Dendritic cell treated with granulocyte-macrophage colony-stimulating factor and Interleukin-4, amounts not matched to agents 40 ng/mL and 50 ng/mL, for 4 days (primary cell): ENCODE measurements around the gene MRPL37.
"Not testable (repeated sequence)": the region's sequence is repeated elsewhere in the genome, so short reads cannot be mapped to it uniquely, and the experiment has no call there.

Source experiments
- H3K27ac Mint-ChIP-seq: one replicate; pipeline ENCODE4 v1.8.0; 2022; ENCODE audit warnings: mild to moderate bottlenecking, mixed read lengths
- H3K27me3 Mint-ChIP-seq: one replicate; pipeline ENCODE4 v1.8.0; 2022; ENCODE audit warnings: mild to moderate bottlenecking, mixed read lengths
- H3K36me3 Mint-ChIP-seq: one replicate; pipeline ENCODE4 v1.8.0; 2022; ENCODE audit warnings: low read depth, mixed read lengths
- H3K4me1 Mint-ChIP-seq: one replicate; pipeline ENCODE4 v1.8.0; 2022; ENCODE audit warnings: low read depth, mixed read lengths
- H3K4me3 Mint-ChIP-seq: one replicate; pipeline ENCODE4 v1.8.0; 2022; ENCODE audit warnings: mild to moderate bottlenecking, moderate library complexity, mixed read lengths
- H3K9me3 Mint-ChIP-seq: one replicate; pipeline ENCODE4 v1.8.0; 2022; ENCODE audit warnings: mixed read lengths
- intact Hi-C: fragments of 100-400 bp; cut with micrococcal nuclease; formaldehyde crosslinking; loops from one replicate; pipeline ENCODE4 v1.15.0; 2022

MRPL37 gene

GRCh38 chr1:54165146-54165545 is 34.8 kb upstream of the MRPL37 start:
- Mint-ChIP-seq H3K27ac (no peak overlapping the region), H3K36me3 (no peaks in the 10 kb centered on the region), H3K4me1 (no peaks in the 10 kb centered on the region), H3K4me3 (no peak overlapping the region), H3K9me3 (no peaks in the 10 kb centered on the region), H3K27me3 (no peaks in the 10 kb centered on the region)
- intact Hi-C loops = no loop called here

GRCh38 chr1:54166357-54166756 is 33.6 kb upstream of the MRPL37 start:
- H3K9me3 Mint-ChIP-seq, H3K27ac Mint-ChIP-seq, H3K36me3 Mint-ChIP-seq, H3K4me1 Mint-ChIP-seq, H3K4me3 Mint-ChIP-seq, intact Hi-C loops, H3K27me3 Mint-ChIP-seq: not testable (repeated sequence)

GRCh38 chr1:54167422-54168139 is 32.4 kb upstream of the MRPL37 start:
- no peak overlapping the region for H3K4me3 Mint-ChIP-seq
- no peaks in the 10 kb centered on the region for H3K36me3 Mint-ChIP-seq
- no peaks in the 10 kb centered on the region for H3K27me3 Mint-ChIP-seq
- intact Hi-C loops = no loop called here
- no peak overlapping the region for H3K27ac Mint-ChIP-seq
- no peaks in the 10 kb centered on the region for H3K9me3 Mint-ChIP-seq
- H3K4me1 Mint-ChIP-seq = peaks cover 11% of the 10 kb centered on the region

GRCh38 chr1:54168206-54168965 is 31.6 kb upstream of the MRPL37 start:
- Mint-ChIP-seq H3K36me3 (no peaks in the 10 kb centered on the region), H3K9me3 (no peaks in the 10 kb centered on the region), H3K27me3 (no peaks in the 10 kb centered on the region), H3K4me3 (no peak overlapping the region), H3K4me1 (peaks cover 11% of the 10 kb centered on the region), H3K27ac (no peak overlapping the region)
- intact Hi-C loops = no loop called here

- Mint-ChIP-seq H3K4me3 (no peak overlapping the region), H3K36me3 (no peaks in the 10 kb centered on the region), H3K27ac (no peak overlapping the region), H3K9me3 (no peaks in the 10 kb centered on the region), H3K4me1 (peaks cover 11% of the 10 kb centered on the region), H3K27me3 (no peaks in the 10 kb centered on the region)
- intact Hi-C loops = no loop called here
These were observed 30.9 kb upstream of the MRPL37 start for GRCh38 chr1:54169068-54169467.

GRCh38 chr1:54171016-54171415 is 29.0 kb upstream of the MRPL37 start:
- H3K27ac Mint-ChIP-seq = no peak overlapping the region
- no peak overlapping the region for H3K4me3 Mint-ChIP-seq
- peaks cover 11% of the 10 kb centered on the region for H3K4me1 Mint-ChIP-seq
- no peaks in the 10 kb centered on the region for H3K9me3 Mint-ChIP-seq
- intact Hi-C loops = no loop called here
- H3K27me3 Mint-ChIP-seq = no peaks in the 10 kb centered on the region
- H3K36me3 Mint-ChIP-seq = no peaks in the 10 kb centered on the region

GRCh38 chr1:54171606-54172005 is 28.4 kb upstream of the MRPL37 start:
- Mint-ChIP-seq H3K27me3 (no peaks in the 10 kb centered on the region), H3K9me3 (no peaks in the 10 kb centered on the region), H3K4me1 (peaks cover 11% of the 10 kb centered on the region), H3K27ac (no peak overlapping the region), H3K36me3 (no peaks in the 10 kb centered on the region), H3K4me3 (no peak overlapping the region)
- intact Hi-C loops = no loop called here

GRCh38 chr1:54172614-54173599 is 27.1 kb upstream of the MRPL37 start:
- Mint-ChIP-seq H3K9me3 (no peaks in the 10 kb centered on the region), H3K36me3 (peaks cover 2% of the 10 kb centered on the region), H3K27me3 (no peaks in the 10 kb centered on the region), H3K4me1 (peaks cover 11% of the 10 kb centered on the region), H3K27ac (no peak overlapping the region), H3K4me3 (no peak overlapping the region)
- intact Hi-C loops = no loop called here

- Mint-ChIP-seq H3K4me3 (no peak overlapping the region), H3K27ac (no peak overlapping the region), H3K9me3 (no peaks in the 10 kb centered on the region), H3K4me1 (peaks cover 11% of the 10 kb centered on the region), H3K36me3 (peaks cover 10% of the 10 kb centered on the region), H3K27me3 (no peaks in the 10 kb centered on the region)
- intact Hi-C loops = no loop called here
These were observed 26.3 kb upstream of the MRPL37 start for GRCh38 chr1:54173681-54174080.

GRCh38 chr1:54174106-54174505 is 25.9 kb upstream of the MRPL37 start:
- Mint-ChIP-seq H3K27ac (no peak overlapping the region), H3K4me1 (peaks cover 11% of the 10 kb centered on the region), H3K9me3 (no peaks in the 10 kb centered on the region), H3K4me3 (no peak overlapping the region), H3K27me3 (no peaks in the 10 kb centered on the region), H3K36me3 (peaks cover 14% of the 10 kb centered on the region)
- intact Hi-C loops = no loop called here

GRCh38 chr1:54176621-54177327 is 23.2 kb upstream of the MRPL37 start:
- intact Hi-C loops = no loop called here
- no peaks in the 10 kb centered on the region for H3K27me3 Mint-ChIP-seq
- no peak overlapping the region for H3K27ac Mint-ChIP-seq
- no peaks in the 10 kb centered on the region for H3K9me3 Mint-ChIP-seq
- H3K4me3 Mint-ChIP-seq = no peak overlapping the region
- H3K36me3 Mint-ChIP-seq = peaks cover 21% of the 10 kb centered on the region
- peaks cover under 1% of the 10 kb centered on the region for H3K4me1 Mint-ChIP-seq

- H3K9me3 Mint-ChIP-seq = no peaks in the 10 kb centered on the region
- peaks cover 21% of the 10 kb centered on the region for H3K36me3 Mint-ChIP-seq
- no peak overlapping the region for H3K4me3 Mint-ChIP-seq
- intact Hi-C loops = no loop called here
- H3K27ac Mint-ChIP-seq = no peak overlapping the region
- no peaks in the 10 kb centered on the region for H3K27me3 Mint-ChIP-seq
- no peaks in the 10 kb centered on the region for H3K4me1 Mint-ChIP-seq
These were observed 22.2 kb upstream of the MRPL37 start for GRCh38 chr1:54177726-54178125.

- Mint-ChIP-seq H3K4me1 (no peaks in the 10 kb centered on the region), H3K9me3 (no peaks in the 10 kb centered on the region), H3K27ac (no peak overlapping the region), H3K36me3 (peaks cover 21% of the 10 kb centered on the region), H3K4me3 (no peak overlapping the region), H3K27me3 (no peaks in the 10 kb centered on the region)
- intact Hi-C loops = no loop called here
These were observed 21.5 kb upstream of the MRPL37 start for GRCh38 chr1:54178296-54179070.
